ENCODE data around the gene AP2A1. TPM values are rescaled to one million over a fixed set of nuclear protein-coding genes. Genes with fewer than 3 reads are reported as not detected.

The AP2A1 gene
- total and polyA plus RNA-seq, 2 of the 13 experiments (the other 11 are each of a cell fraction or from before 2014, with no cell fraction given) = 22.7 to 39.7 TPM

- TF ChIP-seq GPN1 (CRISPR knock-in tag; IDR thresholded peaks at IDR 0.05; ENCODE audit: borderline replicate concordance) (no peak), SIX1 (CRISPR knock-in tag; IDR thresholded peaks at IDR 0.05; ENCODE audit: borderline replicate concordance) (no peak), ZNF547 (CRISPR knock-in tag; IDR thresholded peaks at IDR 0.05) (peak; percentile 90; the same call in 1 of the 2 replicates), ZNF644 (CRISPR knock-in tag; IDR thresholded peaks at IDR 0.05; ENCODE audit: low read depth) (no peak), ELK4 (CRISPR knock-in tag; IDR thresholded peaks at IDR 0.05; ENCODE audit: borderline replicate concordance) (no peak), KLF12 (CRISPR knock-in tag; IDR thresholded peaks at IDR 0.05; ENCODE audit: borderline replicate concordance) (no peak), PHF20 (CRISPR knock-in tag; IDR thresholded peaks at IDR 0.05) (peak; percentile 56), HMG20A (CRISPR knock-in tag; IDR thresholded peaks at IDR 0.05; ENCODE audit: borderline replicate concordance) (no peak), RNF2 (conservative IDR thresholded peaks at IDR 0.05; ENCODE audit: low read depth) (no peak), ZNF281 (CRISPR knock-in tag; IDR thresholded peaks at IDR 0.05; ENCODE audit: borderline replicate concordance) (peak; percentile 27; the same call in 1 of the 2 replicates), ZNF574 (CRISPR knock-in tag; IDR thresholded peaks at IDR 0.05) (peak; percentile 83), ZNF180 (CRISPR knock-in tag; IDR thresholded peaks at IDR 0.05; ENCODE audit: borderline replicate concordance, low read depth) (no peak), ZFP36 (IDR thresholded peaks at IDR 0.05; ENCODE audit: borderline replicate concordance, low read depth, low read length, partially characterized antibody) (no peak), ZNF792 (CRISPR knock-in tag; IDR thresholded peaks at IDR 0.05) (peak; percentile 44), MAFG (CRISPR knock-in tag; IDR thresholded peaks at IDR 0.05) (no peak), PHF8 (CRISPR knock-in tag; IDR thresholded peaks at IDR 0.05) (peak; percentile 76), ZNF619 (CRISPR knock-in tag; IDR thresholded peaks at IDR 0.05) (no peak; the same call in 1 of the 2 replicates), PHB2 (IDR thresholded peaks at IDR 0.05; ENCODE audit: partially characterized antibody) (no peak), ZNF816 (CRISPR knock-in tag; IDR thresholded peaks at IDR 0.05; ENCODE audit: borderline replicate concordance) (0 out of 2 replicates have a peak, but pooled peaks have one; percentile 10)
- TF ChIP-seq, protein P1, sequence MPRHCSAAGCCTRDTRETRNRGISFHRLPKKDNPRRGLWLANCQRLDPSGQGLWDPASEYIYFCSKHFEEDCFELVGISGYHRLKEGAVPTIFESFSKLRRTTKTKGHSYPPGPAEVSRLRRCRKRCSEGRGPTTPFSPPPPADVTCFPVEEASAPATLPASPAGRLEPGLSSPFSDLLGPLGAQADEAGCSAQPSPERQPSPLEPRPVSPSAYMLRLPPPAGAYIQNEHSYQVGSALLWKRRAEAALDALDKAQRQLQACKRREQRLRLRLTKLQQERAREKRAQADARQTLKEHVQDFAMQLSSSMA (CRISPR knock-in tag; IDR thresholded peaks at IDR 0.05) = peak; percentile 38; the same call in 1 of the 2 replicates
- TF ChIP-seq, protein P2, sequence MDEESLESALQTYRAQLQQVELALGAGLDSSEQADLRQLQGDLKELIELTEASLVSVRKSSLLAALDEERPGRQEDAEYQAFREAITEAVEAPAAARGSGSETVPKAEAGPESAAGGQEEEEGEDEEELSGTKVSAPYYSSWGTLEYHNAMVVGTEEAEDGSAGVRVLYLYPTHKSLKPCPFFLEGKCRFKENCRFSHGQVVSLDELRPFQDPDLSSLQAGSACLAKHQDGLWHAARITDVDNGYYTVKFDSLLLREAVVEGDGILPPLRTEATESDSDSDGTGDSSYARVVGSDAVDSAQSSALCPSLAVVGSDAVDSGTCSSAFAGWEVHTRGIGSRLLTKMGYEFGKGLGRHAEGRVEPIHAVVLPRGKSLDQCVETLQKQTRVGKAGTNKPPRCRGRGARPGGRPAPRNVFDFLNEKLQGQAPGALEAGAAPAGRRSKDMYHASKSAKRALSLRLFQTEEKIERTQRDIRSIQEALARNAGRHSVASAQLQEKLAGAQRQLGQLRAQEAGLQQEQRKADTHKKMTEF (CRISPR knock-in tag; IDR thresholded peaks at IDR 0.05) = peak; percentile 87
Observed at GRCh38 chr19:49850487-49851342, 83.9 kb downstream of the AP2A1 start, which contains the start of gene PTOV1 (continued).
